Panc1 (cell line): Measurements from ENCODE around the gene ADD1. TPM values are rescaled to one million over a fixed set of nuclear protein-coding genes. Genes with fewer than 3 reads are reported as not detected.
A peak's percentile ranks its signal among the peaks of the same experiment; 100 is the strongest.

Source experiments
- ATAC-seq: fragments of 200-7000 bp; cut with Tn5 transposase; 2 replicates; pipeline ENCODE4 v1.9.1; 2020; ENCODE audit warnings: mild to moderate bottlenecking, moderate library complexity
- BruUV-seq: library from RNA; stranded (reverse); fragments of 400-500 nt; replicated peaks from 2 replicates; lab custom pipeline; 2021; lab: Mats Ljungman, UMichigan
- CTCF ChIA-PET: fragments of 300-600 bp; sonication (Branson Sonifier 250); formaldehyde crosslinking; loops from one replicate; lab custom pipeline; 2022; ENCODE audit warnings: antibody characterized with exemption; lab: Charles Lee
- POLR2A ChIA-PET: fragments of 300-600 bp; sonication (Branson Sonifier 250); formaldehyde crosslinking; loops from one replicate; lab custom pipeline; 2022; ENCODE audit warnings: antibody characterized with exemption; lab: Charles Lee
- DNase-seq: peaks from one replicate; pipeline ENCODE4 v3.0.0-alpha.2; 2010; ENCODE audit warnings: low read depth, low spot score
- H3K27ac ChIP-seq: 2 replicates; pipeline ENCODE4 v1.5.1; 2011; ENCODE audit warnings: mild to moderate bottlenecking, low read length, inconsistent platforms
- H3K27me3 ChIP-seq: fragments of 200-500 bp; sonication (Bioruptor generic); 2 replicates; pipeline ENCODE4 v1.6.0; 2014; ENCODE audit warnings: low read length, inconsistent platforms; ENCODE audit not compliant: control insufficient read depth, insufficient read depth
- H3K36me3 ChIP-seq: fragments of 200-500 bp; sonication (Bioruptor generic); 2 replicates; pipeline ENCODE4 v1.5.1; 2014; ENCODE audit warnings: inconsistent platforms, mild to moderate bottlenecking, low read length, moderate library complexity; ENCODE audit not compliant: control insufficient read depth, insufficient read depth
- H3K4me1 ChIP-seq: 2 replicates; pipeline ENCODE4 v1.5.1; 2011; ENCODE audit warnings: inconsistent platforms, mild to moderate bottlenecking, low read length, moderate library complexity; ENCODE audit not compliant: control insufficient read depth, insufficient read depth
- H3K4me3 ChIP-seq, 2 experiments: 2 replicates each; pipeline ENCODE4 v1.5.1; 2011 to 2012; ENCODE audit warnings: low read depth in 2 of 2, low read length in 2 of 2, mild to moderate bottlenecking in 2 of 2, inconsistent platforms in 1 of 2, moderate library complexity in 1 of 2
- H3K9me3 ChIP-seq: fragments of 200-500 bp; sonication (Bioruptor generic); 2 replicates; pipeline ENCODE4 v1.5.1; 2014; ENCODE audit warnings: low read depth, mild to moderate bottlenecking, inconsistent platforms, low read length, moderate library complexity; ENCODE audit not compliant: control insufficient read depth, insufficient read depth
- POLR2AphosphoS5 ChIP-seq: IDR thresholded peaks from 2 replicates; pipeline ENCODE4 v1.6.1; 2012; ENCODE audit warnings: mild to moderate bottlenecking, low read depth, low read length, moderate library complexity
- SIN3A ChIP-seq: IDR thresholded peaks from 2 replicates; pipeline ENCODE4 v1.6.1; 2012; ENCODE audit warnings: low read depth, mild to moderate bottlenecking, low read length, moderate library complexity, borderline replicate concordance; ENCODE audit not compliant: insufficient read depth
- TCF7L2 ChIP-seq: IDR thresholded peaks from 2 replicates; pipeline ENCODE4 v1.6.1; 2011; ENCODE audit warnings: mild to moderate bottlenecking, low read depth, low read length, inconsistent platforms
- in situ Hi-C: cut with HindIII; loops from 2 replicates; pipeline ENCODE4 v1.10.0; 2016; ENCODE audit warnings: low sequenced_read_pairs, low pct_unique_long_range_greater_than_20kb
- intact Hi-C: fragments of 100-400 bp; cut with micrococcal nuclease; formaldehyde crosslinking; loops from one replicate; pipeline ENCODE4 v1.10.0; 2022; ENCODE audit not compliant: unreplicated experiment
- total RNA-seq: library from RNA; stranded (reverse); gene quantifications from one replicate; pipeline ENCODE4 v1.2.1, GENCODE V29; 2021; ENCODE audit not compliant: unreplicated experiment
- TF ChIP-seq, protein P1 (sequence below): fragments of 450-650 bp; IDR thresholded peaks from 2 replicates; pipeline ENCODE4 v1.5.1; 2017; ENCODE audit warnings: mild to moderate bottlenecking
- TF ChIP-seq, protein P2 (sequence below), 2 experiments: IDR thresholded peaks; 2 replicates each; pipeline ENCODE4 v1.6.1; 2011 to 2012; ENCODE audit warnings: low read depth in 2 of 2, control low read depth in 1 of 2, low read length in 1 of 2, mild to moderate bottlenecking in 1 of 2, moderate library complexity in 1 of 2; ENCODE audit not compliant: insufficient read depth in 1 of 2

The ADD1 gene
- total RNA-seq, 1 experiment from 2014 or later: 158 TPM

DNA sequence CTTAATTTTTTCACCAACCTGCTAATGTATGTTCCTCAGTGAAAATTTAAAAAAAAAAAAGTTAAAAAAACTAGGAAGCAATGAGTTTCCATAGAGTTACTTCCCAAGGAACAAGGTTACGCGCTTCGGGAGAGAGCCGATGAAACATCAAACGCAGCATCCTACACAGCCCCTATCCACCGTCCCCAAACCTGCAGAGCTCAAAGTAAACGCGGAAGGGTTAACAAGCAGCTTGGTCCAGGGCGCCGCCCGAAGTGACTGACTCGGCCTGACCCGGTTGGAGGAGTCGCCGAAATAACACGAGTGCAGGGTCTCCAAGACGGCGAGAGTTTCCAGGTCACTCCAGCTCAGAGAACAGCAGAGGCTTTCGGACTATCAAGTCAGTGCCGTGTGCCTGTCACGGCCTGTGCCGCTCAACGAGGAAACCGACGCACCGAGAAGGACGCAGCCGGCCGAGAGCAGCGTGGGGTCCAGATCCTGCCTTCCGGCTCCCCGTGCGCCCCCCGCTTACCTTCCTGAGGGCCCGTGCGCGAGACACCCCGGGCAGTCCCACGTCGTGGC lies 119.0 kb downstream of the ADD1 start:
- intact Hi-C loops: no loop called here

DNA sequence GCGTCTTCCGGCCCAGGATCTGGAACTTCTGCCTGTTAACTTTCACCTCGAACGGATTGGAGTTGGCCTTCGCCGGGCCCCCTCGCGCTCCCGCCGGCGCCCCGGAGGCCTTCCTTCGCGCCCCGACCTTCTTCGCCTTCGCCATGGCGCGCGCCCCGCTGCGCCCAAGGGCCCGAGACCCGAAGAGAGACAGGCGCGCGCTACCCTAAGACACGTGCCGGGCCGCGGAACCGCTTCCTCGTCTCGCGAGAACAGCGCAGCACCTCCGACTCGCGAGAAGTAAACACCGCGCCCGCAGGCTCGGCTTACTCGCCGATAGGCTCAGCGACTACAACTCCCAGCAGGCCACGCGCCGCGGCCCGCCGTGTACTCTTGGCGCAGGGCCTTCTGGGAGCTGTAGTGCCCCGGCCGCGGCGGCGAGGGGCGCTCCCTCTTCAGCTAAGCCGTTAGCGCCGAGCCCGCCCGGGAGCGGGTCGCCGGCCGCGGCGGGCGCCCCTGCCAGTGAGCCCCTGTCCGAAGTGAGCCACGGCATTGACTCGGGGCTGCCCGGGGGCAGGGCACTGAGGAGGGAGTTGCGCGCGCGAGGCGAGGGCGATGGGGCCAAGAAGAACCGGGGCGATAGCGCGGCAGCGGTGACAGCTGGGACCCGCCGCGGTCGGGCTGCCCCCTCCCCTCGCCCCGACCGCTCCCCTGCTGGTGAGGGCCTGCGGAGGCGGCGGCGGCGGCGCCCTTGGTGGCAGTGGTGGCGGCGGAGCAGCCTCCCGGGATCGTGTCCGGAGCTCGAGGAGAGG lies 119.7 kb downstream of the ADD1 start, which contains the start of the genes GRK4 and NOP14:
Gene GRK4, plus strand, starts transcription at position 397 of the 791 bp plus-strand sequence. CDS start 500 bp downstream, outside the sequence.
Gene NOP14, minus strand, starts transcription at position 232 of the 791 bp plus-strand sequence. Its CDS starts 87 bp downstream, at position 145.
- BruUV-seq: no TSS peak
- intact Hi-C loops: no loop called here

More for the DNA sequence above, 119.0 kb downstream of the ADD1 start:
- Histone ChIP-seq H3K4me3 (peak overlapping the region; percentile 80 to 84), H3K4me1 (peaks cover 6% of the 10 kb centered on the region), H3K27me3 (no peaks in the 10 kb centered on the region), H3K36me3 (peaks cover 9% of the 10 kb centered on the region), H3K27ac (peak overlapping the region; percentile 83), H3K9me3 (no peaks in the 10 kb centered on the region)
- CTCF ChIA-PET: no interaction called here
- no peak for TF ChIP-seq SIN3A
- TF ChIP-seq TCF7L2: 0 out of 2 replicates have a peak, but pooled peaks have one; percentile 57
- POLR2A ChIA-PET: no interaction called here
- DNase-seq: no peak
- ATAC-seq: peak; percentile 54
- in situ Hi-C loops: no loop called here
- no TSS peak for BruUV-seq

More for the DNA sequence above, 119.7 kb downstream of the ADD1 start, which contains the start of the genes GRK4 and NOP14:
- in situ Hi-C loops: no loop called here
- POLR2A ChIA-PET: no interaction called here
- Histone ChIP-seq H3K27ac (peak within 1 kb of the TSS; percentile 83), H3K4me3 (peak within 1 kb of the TSS; percentile 80 to 84), H3K4me1 (peaks cover 4% of the 10 kb centered on the region), H3K36me3 (peaks cover 9% of the 10 kb centered on the region), H3K9me3 (no peaks in the 10 kb centered on the region), H3K27me3 (no peaks in the 10 kb centered on the region)
- CTCF ChIA-PET: interaction anchor here (0.7 kb wide), 1 partner anchor 83 kb away, joined by 3 read pairs; no protein-coding TSS in a partner anchor
- ATAC-seq (peak; percentile 94), DNase-seq (peak; percentile 69)
- TF ChIP-seq TCF7L2 (no peak; the same call in 1 of the 2 replicates), SIN3A (peak; percentile 98; the same call in 1 of the 2 replicates), POLR2AphosphoS5 (peak; percentile 80)
- TF ChIP-seq, protein P1, sequence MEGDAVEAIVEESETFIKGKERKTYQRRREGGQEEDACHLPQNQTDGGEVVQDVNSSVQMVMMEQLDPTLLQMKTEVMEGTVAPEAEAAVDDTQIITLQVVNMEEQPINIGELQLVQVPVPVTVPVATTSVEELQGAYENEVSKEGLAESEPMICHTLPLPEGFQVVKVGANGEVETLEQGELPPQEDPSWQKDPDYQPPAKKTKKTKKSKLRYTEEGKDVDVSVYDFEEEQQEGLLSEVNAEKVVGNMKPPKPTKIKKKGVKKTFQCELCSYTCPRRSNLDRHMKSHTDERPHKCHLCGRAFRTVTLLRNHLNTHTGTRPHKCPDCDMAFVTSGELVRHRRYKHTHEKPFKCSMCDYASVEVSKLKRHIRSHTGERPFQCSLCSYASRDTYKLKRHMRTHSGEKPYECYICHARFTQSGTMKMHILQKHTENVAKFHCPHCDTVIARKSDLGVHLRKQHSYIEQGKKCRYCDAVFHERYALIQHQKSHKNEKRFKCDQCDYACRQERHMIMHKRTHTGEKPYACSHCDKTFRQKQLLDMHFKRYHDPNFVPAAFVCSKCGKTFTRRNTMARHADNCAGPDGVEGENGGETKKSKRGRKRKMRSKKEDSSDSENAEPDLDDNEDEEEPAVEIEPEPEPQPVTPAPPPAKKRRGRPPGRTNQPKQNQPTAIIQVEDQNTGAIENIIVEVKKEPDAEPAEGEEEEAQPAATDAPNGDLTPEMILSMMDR: no peak
- TF ChIP-seq, protein P2, sequence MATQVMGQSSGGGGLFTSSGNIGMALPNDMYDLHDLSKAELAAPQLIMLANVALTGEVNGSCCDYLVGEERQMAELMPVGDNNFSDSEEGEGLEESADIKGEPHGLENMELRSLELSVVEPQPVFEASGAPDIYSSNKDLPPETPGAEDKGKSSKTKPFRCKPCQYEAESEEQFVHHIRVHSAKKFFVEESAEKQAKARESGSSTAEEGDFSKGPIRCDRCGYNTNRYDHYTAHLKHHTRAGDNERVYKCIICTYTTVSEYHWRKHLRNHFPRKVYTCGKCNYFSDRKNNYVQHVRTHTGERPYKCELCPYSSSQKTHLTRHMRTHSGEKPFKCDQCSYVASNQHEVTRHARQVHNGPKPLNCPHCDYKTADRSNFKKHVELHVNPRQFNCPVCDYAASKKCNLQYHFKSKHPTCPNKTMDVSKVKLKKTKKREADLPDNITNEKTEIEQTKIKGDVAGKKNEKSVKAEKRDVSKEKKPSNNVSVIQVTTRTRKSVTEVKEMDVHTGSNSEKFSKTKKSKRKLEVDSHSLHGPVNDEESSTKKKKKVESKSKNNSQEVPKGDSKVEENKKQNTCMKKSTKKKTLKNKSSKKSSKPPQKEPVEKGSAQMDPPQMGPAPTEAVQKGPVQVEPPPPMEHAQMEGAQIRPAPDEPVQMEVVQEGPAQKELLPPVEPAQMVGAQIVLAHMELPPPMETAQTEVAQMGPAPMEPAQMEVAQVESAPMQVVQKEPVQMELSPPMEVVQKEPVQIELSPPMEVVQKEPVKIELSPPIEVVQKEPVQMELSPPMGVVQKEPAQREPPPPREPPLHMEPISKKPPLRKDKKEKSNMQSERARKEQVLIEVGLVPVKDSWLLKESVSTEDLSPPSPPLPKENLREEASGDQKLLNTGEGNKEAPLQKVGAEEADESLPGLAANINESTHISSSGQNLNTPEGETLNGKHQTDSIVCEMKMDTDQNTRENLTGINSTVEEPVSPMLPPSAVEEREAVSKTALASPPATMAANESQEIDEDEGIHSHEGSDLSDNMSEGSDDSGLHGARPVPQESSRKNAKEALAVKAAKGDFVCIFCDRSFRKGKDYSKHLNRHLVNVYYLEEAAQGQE (IDR thresholded peaks at IDR 0.05; ENCODE audit: insufficient read depth in 1 of 2, low read depth in 2 of 2, low read length in 1 of 2): no peak
